Activated T-helper 1 cell treated with anti-CD3 and anti-CD28 coated beads, Interleukin-2, amount 50 U/mL, for 16 hours (primary cell): ENCODE results near the gene LUC7L.
"Not testable (repeated sequence)": the region's sequence is repeated elsewhere in the genome, so short reads cannot be mapped to it uniquely, and the experiment has no call there.

Experiments used
- DNase-seq, 2 donors: peaks; one replicate each; pipeline ENCODE4 v3.0.0-alpha.2; 2020; ENCODE audit warnings: low read depth in 1 of 2, low spot score in 1 of 2

The LUC7L gene

DNA sequence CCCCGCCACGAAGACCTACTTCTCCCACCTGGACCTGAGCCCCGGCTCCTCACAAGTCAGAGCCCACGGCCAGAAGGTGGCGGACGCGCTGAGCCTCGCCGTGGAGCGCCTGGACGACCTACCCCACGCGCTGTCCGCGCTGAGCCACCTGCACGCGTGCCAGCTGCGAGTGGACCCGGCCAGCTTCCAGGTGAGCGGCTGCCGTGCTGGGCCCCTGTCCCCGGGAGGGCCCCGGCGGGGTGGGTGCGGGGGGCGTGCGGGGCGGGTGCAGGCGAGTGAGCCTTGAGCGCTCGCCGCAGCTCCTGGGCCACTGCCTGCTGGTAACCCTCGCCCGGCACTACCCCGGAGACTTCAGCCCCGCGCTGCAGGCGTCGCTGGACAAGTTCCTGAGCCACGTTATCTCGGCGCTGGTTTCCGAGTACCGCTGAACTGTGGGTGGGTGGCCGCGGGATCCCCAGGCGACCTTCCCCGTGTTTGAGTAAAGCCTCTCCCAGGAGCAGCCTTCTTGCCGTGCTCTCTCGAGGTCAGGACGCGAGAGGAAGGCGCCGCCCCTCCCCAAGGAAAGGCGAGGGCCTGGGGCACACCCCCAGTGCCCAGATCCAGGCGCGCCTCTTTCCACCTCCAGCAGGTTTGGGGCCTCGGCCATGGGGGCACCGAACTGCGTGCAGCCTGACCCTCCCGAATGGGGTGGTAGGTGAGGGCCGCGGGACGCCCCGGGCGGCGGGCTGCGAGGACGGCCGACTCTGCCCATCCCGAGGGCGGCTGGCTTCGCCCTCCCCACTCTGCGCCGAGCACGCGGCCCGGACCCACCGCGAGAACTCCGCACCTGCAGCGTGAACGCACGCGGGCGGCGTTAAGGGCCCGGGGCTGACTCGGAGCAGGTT, 48.3 kb downstream of the LUC7L start:
- DNase-seq = peak; percentile 78 to 80

DNA sequence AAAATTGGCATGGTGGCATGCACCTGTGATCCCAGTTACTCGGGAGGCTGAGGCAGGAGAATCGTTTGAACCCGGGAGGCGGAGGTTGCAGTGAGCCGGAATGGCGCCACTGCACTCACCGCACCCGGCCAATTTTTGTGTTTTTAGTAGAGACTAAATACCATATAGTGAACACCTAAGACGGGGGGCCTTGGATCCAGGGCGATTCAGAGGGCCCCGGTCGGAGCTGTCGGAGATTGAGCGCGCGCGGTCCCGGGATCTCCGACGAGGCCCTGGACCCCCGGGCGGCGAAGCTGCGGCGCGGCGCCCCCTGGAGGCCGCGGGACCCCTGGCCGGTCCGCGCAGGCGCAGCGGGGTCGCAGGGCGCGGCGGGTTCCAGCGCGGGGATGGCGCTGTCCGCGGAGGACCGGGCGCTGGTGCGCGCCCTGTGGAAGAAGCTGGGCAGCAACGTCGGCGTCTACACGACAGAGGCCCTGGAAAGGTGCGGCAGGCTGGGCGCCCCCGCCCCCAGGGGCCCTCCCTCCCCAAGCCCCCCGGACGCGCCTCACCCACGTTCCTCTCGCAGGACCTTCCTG, 49.1 kb downstream of the LUC7L start, which contains the start of gene HBQ1:
Gene HBQ1, plus strand, starts transcription at position 359 of the 575 bp plus-strand sequence. Its CDS starts 28 bp downstream, at position 387.
- no peak for DNase-seq

DNA sequence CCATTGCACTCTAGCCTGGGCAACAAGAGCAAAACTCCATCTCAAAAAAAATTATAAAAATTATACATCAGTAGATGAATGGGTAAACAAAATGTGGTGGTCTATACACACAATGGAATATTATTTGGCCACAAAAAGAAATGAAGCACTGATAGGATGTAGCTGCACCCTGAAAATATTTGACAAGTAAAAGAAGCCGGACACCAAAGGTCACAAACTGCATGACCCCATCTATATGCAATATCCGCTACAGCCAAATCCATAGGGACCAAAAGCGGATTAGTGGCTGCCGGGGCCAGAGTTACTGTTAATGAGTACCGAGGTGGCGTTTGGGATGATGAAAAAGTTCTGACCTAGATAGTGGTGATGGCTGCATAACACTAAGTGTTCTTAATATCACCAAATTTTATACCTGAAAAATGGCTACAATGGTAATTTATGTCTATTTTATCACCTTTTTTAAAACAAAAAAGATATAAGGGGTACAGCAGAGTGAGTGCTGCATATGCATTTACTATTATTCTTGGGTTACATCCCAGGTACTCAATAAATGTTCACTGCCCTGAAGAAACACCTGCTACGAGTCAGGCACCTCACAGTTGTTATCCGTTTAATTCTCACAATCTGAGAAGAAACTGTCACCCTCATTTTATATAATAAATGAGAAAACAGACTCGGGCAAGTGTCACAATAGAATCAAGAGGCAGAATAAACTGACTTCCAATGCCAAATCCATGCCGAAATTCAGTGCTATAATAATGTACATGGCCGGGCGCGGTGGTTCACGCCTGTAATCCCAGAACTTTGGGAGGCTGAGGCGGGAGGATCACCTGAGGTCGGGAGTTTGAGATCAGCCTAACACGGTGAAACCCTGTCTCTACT, 49.8 kb downstream of the LUC7L start:
- no peak for DNase-seq

DNA sequence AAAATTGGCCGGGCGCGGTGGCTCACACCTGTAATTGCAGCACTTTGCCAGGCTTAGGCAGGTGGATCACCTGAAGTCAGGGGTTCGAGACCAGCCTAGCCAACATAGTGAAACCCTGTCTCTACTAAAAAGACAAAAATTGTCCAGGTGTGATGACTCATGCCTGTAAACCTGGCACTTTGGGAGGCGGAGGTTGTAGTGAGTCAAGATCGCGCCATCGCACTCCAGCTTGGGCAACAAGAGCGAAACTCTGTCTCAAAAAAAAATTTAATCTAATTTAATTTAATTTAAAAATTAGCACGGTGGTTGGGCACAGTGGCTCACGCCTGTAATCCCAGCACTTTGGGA, 50.6 kb downstream of the LUC7L start:
- no peak for DNase-seq

DNA sequence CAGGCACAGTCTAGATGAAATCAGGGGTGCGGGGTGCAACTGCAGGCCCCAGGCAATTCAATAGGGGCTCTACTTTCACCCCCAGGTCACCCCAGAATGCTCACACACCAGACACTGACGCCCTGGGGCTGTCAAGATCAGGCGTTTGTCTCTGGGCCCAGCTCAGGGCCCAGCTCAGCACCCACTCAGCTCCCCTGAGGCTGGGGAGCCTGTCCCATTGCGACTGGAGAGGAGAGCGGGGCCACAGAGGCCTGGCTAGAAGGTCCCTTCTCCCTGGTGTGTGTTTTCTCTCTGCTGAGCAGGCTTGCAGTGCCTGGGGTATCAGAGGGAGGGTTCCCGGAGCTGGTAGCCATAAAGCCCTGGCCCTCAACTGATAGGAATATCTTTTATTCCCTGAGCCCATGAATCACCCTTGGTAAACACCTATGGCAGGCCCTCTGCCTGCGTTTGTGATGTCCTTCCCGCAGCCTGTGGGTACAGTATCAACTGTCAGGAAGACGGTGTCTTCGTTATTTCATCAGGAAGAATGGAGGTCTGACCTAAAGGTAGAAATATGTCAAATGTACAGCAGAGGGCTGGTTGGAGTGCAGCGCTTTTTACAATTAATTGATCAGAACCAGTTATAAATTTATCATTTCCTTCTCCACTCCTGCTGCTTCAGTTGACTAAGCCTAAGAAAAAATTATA, 51.1 kb downstream of the LUC7L start:
- DNase-seq = no peak

DNA sequence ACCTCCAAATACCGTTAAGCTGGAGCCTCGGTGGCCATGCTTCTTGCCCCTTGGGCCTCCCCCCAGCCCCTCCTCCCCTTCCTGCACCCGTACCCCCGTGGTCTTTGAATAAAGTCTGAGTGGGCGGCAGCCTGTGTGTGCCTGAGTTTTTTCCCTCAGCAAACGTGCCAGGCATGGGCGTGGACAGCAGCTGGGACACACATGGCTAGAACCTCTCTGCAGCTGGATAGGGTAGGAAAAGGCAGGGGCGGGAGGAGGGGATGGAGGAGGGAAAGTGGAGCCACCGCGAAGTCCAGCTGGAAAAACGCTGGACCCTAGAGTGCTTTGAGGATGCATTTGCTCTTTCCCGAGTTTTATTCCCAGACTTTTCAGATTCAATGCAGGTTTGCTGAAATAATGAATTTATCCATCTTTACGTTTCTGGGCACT, 51.8 kb downstream of the LUC7L start:
- no peak for DNase-seq

DNA sequence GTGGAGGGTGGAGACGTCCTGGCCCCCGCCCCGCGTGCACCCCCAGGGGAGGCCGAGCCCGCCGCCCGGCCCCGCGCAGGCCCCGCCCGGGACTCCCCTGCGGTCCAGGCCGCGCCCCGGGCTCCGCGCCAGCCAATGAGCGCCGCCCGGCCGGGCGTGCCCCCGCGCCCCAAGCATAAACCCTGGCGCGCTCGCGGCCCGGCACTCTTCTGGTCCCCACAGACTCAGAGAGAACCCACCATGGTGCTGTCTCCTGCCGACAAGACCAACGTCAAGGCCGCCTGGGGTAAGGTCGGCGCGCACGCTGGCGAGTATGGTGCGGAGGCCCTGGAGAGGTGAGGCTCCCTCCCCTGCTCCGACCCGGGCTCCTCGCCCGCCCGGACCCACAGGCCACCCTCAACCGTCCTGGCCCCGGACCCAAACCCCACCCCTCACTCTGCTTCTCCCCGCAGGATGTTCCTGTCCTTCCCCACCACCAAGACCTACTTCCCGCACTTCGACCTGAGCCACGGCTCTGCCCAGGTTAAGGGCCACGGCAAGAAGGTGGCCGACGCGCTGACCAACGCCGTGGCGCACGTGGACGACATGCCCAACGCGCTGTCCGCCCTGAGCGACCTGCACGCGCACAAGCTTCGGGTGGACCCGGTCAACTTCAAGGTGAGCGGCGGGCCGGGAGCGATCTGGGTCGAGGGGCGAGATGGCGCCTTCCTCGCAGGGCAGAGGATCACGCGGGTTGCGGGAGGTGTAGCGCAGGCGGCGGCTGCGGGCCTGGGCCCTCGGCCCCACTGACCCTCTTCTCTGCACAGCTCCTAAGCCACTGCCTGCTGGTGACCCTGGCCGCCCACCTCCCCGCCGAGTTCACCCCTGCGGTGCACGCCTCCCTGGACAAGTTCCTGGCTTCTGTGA, 52.5 kb downstream of the LUC7L start, which contains the start of gene HBA1:
Gene HBA1, plus strand, starts transcription at position 204 of the 906 bp plus-strand sequence. Its CDS starts 37 bp downstream, at position 241.
- not testable (repeated sequence) for DNase-seq

DNA sequence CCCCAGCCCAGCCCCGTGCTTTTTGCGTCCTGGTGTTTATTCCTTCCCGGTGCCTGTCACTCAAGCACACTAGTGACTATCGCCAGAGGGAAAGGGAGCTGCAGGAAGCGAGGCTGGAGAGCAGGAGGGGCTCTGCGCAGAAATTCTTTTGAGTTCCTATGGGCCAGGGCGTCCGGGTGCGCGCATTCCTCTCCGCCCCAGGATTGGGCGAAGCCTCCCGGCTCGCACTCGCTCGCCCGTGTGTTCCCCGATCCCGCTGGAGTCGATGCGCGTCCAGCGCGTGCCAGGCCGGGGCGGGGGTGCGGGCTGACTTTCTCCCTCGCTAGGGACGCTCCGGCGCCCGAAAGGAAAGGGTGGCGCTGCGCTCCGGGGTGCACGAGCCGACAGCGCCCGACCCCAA, 53.2 kb downstream of the LUC7L start:
- not testable (repeated sequence) for DNase-seq

DNA sequence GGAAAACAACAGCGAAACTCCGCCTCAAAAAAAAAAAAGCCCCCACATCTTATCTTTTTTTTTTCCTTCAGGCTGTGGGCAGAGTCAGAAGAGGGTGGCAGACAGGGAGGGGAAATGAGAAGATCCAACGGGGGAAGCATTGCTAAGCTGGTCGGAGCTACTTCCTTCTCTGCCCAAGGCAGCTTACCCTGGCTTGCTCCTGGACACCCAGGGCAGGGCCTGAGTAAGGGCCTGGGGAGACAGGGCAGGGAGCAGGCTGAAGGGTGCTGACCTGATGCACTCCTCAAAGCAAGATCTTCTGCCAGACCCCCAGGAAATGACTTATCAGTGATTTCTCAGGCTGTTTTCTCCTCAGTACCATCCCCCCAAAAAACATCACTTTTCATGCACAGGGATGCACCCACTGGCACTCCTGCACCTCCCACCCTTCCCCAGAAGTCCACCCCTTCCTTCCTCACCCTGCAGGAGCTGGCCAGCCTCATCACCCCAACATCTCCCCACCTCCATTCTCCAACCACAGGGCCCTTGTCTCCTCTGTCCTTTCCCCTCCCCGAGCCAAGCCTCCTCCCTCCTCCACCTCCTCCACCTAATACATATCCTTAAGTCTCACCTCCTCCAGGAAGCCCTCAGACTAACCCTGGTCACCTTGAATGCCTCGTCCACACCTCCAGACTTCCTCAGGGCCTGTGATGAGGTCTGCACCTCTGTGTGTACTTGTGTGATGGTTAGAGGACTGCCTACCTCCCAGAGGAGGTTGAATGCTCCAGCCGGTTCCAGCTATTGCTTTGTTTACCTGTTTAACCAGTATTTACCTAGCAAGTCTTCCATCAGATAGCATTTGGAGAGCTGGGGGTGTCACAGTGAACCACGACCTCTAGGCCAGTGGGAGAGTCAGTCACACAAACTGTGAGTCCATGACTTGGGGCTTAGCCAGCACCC, 54.0 kb downstream of the LUC7L start:
- no peak for DNase-seq

DNA sequence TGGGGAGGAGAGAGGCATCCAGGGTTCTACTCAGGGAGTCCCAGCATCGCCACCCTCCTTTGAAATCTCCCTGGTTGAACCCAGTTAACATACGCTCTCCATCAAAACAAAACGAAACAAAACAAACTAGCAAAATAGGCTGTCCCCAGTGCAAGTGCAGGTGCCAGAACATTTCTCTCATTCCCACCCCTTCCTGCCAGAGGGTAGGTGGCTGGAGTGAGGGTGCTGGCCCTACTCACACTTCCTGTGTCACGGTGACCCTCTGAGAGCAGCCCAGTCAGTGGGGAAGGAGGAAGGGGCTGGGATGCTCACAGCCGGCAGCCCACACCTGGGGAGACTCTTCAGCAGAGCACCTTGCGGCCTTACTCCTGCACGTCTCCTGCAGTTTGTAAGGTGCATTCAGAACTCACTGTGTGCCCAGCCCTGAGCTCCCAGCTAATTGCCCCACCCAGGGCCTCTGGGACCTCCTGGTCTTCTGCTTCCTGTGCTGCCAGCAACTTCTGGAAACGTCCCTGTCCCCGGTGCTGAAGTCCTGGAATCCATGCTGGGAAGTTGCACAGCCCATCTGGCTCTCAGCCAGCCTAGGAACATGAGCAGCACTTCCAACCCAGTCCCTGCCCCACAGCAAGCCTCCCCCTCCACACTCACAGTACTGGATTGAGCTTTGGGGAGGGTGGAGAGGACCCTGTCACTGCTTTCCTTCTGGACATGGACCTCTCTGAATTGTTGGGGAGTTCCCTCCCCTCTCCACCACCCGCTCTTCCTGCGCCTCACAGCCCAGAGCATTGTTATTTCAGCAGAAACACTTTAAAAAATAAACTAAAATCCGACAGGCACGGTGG, 55.1 kb downstream of the LUC7L start:
- not testable (repeated sequence) for DNase-seq

DNA sequence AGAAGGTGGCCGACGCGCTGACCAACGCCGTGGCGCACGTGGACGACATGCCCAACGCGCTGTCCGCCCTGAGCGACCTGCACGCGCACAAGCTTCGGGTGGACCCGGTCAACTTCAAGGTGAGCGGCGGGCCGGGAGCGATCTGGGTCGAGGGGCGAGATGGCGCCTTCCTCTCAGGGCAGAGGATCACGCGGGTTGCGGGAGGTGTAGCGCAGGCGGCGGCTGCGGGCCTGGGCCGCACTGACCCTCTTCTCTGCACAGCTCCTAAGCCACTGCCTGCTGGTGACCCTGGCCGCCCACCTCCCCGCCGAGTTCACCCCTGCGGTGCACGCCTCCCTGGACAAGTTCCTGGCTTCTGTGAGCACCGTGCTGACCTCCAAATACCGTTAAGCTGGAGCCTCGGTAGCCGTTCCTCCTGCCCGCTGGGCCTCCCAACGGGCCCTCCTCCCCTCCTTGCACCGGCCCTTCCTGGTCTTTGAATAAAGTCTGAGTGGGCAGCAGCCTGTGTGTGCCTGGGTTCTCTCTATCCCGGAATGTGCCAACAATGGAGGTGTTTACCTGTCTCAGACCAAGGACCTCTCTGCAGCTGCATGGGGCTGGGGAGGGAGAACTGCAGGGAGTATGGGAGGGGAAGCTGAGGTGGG, 55.9 kb downstream of the LUC7L start:
- not testable (repeated sequence) for DNase-seq

DNA sequence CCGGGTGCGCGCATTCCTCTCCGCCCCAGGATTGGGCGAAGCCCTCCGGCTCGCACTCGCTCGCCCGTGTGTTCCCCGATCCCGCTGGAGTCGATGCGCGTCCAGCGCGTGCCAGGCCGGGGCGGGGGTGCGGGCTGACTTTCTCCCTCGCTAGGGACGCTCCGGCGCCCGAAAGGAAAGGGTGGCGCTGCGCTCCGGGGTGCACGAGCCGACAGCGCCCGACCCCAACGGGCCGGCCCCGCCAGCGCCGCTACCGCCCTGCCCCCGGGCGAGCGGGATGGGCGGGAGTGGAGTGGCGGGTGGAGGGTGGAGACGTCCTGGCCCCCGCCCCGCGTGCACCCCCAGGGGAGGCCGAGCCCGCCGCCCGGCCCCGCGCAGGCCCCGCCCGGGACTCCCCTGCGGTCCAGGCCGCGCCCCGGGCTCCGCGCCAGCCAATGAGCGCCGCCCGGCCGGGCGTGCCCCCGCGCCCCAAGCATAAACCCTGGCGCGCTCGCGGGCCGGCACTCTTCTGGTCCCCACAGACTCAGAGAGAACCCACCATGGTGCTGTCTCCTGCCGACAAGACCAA, 56.8 kb downstream of the LUC7L start, which contains the start of gene HBA2:
Gene HBA2, plus strand, starts transcription at position 503 of the 568 bp plus-strand sequence. Its CDS starts 37 bp downstream, at position 540.
- not testable (repeated sequence) for DNase-seq

DNA sequence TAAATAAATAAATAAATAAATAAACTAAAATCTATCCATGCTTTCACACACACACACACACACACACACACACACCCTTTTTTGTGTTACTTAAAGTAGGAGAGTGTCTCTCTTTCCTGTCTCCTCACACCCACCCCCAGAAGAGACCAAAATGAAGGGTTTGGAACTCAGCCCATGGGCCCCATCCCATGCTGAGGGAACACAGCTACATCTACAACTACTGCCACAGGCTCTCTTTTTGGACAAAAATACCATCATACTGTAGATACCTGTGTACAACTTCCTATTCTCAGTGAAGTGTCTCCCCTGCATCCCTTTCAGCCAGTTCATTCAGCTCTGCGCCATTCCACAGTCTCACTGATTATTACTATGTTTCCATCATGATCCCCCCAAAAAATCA, 58.5 kb downstream of the LUC7L start:
- no peak for DNase-seq

DNA sequence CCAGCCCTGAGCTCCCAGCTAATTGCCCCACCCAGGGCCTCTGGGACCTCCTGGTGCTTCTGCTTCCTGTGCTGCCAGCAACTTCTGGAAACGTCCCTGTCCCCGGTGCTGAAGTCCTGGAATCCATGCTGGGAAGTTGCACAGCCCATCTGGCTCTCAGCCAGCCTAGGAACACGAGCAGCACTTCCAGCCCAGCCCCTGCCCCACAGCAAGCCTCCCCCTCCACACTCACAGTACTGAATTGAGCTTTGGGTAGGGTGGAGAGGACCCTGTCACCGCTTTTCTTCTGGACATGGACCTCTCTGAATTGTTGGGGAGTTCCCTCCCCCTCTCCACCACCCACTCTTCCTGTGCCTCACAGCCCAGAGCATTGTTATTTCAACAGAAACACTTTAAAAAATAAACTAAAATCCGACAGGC, 59.2 kb downstream of the LUC7L start:
- not testable (repeated sequence) for DNase-seq

DNA sequence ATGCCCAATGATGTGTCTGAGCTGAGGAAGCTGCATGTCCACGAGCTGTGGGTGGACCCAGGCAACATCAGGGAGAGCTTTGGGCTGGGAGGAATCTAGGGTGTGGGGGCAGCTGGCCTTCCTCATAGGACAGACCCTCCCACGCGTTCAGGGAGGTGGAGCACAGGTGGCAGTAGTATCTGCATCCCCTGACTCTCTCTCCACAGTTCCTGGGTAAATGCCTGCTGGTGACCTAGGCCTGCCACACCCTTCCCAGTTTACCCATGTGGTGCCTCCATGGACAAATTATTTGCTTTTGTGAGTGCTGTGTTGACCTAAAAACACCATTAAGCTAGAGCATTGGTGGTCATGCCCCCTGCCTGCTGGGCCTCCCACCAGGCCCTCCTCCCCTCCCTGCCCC, 60.2 kb downstream of the LUC7L start:
- DNase-seq = no peak

DNA sequence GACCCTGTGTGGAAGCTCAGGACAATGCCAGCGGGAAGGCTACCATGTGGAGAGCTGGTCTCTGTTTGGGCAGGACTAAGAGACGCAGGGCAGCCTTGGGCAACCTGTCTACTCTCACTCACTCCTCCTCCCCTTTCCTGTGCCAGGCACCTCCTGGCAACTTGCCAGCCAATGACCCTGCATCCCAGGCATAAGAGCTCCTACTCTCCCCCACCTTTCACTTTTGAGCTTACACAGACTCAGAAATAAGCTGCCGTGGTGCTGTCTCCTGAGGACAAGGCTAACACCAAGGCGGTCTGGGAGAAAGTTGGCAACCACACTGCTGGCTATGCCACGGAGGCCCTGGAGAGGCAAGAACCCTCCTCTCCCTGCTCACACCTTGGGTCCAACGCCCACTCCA, 60.8 kb downstream of the LUC7L start:
- no peak for DNase-seq
